HG03558 (cell line): ENCODE measurements around the gene MTOR.
"Not testable (repeated sequence)": the region's sequence is repeated elsewhere in the genome, so short reads cannot be mapped to it uniquely, and the experiment has no call there.

Source experiments
- ATAC-seq: cut with Tn5 transposase; IDR thresholded peaks from one replicate; pipeline ENCODE4 v1.9.1; 2021; ENCODE audit warnings: moderate number of reproducible peaks; ENCODE audit not compliant: unreplicated experiment; ENCODE audit errors: extremely low read depth

The MTOR gene

DNA sequence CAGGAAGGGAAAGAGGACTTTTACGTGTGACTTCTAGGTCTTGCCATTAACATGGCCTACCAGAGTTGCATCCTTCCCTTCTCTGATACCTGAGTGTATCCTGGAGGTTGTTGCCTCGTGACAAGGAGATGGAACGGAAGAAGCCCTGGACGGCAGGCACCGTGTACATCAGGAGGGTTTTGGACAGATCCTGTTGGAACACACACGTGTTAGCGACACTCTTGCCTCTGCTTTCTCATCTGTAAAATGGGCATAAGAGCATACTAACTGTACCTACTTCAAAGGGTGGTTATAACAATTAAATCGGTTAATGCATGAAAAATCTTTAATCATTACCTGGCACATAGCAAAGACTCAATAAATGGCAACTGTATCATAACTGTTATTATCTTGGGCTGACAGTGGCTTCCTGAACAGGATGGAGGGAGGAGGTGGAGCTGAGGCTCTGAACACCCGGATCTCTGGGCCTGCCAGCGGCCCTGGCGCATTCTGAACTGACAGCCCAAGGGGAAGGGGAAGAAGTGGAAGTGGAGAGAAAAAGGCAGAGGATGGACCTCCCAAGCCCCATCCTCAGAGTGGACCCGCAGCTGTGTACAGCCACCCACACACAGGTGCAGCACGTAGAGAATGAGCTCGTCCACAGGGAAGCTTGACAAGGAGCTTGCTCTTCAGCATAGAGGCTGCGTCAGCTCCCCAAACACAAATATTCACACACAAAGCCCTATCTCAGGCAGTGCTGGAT lies 132.5 kb downstream of the MTOR start:
- no peak for ATAC-seq

DNA sequence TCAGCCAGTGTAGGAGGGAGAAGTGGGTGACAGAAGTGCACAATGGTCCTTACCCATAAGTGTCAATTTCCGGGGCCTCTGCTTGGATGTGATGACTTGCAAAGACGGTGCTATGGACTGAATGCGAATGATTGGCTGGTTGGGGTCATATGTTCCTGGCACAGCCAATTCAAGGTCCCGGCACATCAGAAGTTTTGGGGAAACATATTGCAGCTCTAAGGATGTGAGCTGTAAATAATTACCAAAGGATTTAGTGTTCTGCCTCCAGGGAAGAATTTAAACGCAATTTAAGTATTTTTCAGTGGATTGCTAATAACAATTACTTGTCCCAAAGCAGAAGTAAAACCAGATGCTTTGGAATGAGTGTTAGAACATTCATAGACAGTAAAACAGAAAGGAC lies 135.8 kb downstream of the MTOR start:
- no peak for ATAC-seq

DNA sequence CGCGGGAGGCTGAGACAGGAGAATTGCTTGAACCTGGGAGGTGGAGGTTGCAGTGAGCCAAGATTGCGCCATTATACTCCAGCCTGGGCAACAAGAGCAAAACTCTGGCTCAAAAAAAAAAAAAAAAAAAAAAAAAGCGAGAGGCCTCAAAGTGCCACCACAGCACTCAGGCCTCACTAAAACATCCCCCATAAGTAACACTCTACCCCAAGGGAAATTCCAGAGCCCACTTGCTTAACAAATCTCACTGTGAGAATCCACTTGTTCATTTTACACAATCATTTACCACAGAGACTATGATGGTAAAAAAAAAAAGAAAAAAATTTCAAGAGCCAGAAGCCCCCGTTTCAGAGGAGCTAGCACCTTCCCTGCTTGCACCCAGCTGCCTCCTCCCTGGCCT lies 136.4 kb downstream of the MTOR start:
- ATAC-seq = no peak

DNA sequence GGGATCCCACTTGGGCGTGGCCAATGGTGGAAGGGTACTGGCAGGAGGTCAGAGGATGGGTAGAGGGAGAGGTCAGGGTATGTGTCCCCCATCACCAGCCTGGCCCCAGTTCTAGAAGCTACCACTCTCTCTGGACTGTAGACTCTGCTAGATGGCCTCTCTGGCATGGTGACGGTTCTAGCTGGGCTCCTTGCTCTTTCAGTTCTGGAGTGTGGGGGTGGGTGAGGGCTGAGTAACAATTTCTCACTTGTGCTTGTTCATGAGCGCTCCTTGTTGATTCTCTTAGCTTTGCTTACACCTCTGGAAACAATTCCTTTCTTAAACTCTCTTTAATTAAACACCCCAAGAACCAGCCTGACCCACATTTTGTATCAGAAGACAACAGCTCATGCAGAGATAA lies 137.4 kb downstream of the MTOR start:
- no peak for ATAC-seq

DNA sequence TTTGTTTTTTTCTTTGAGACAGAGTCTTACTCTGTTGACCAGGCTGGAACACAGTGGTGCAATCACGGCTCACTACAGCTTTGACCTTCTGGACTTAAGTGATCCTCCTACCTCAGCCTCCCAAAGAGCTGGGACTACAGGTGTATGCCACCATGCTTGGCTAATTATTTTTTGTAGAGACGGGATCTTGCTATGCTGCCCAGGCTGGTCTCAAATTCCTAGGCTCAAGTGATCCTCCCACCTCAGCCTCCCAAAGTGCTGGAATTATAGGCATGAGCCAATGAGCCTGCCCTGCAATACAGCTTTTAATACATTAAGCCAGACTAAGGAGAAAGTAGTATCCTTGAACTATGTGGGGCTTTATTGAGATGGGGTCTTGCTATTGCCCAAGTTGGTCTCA lies 146.0 kb downstream of the MTOR start:
- ATAC-seq = no peak

DNA sequence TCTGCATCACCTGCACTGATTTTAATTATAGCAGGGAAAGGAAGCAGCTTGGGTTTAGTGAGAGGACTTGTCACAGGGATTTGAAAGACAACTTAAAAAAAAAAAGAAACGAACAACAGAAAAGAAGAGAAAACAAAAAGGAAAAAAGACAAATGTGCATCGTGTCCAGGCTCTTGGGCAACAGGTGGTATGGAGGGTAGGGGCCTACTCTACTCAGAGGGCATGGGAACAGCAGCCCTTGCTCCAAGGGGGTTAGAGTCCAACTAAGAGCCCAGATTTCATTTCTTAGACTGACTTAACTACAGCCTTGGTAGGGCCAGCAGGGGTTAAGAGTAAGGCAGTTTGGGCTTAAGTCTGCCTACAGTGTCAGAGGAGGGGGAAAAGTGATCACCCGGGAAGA lies 147.4 kb downstream of the MTOR start:
- ATAC-seq = no peak

DNA sequence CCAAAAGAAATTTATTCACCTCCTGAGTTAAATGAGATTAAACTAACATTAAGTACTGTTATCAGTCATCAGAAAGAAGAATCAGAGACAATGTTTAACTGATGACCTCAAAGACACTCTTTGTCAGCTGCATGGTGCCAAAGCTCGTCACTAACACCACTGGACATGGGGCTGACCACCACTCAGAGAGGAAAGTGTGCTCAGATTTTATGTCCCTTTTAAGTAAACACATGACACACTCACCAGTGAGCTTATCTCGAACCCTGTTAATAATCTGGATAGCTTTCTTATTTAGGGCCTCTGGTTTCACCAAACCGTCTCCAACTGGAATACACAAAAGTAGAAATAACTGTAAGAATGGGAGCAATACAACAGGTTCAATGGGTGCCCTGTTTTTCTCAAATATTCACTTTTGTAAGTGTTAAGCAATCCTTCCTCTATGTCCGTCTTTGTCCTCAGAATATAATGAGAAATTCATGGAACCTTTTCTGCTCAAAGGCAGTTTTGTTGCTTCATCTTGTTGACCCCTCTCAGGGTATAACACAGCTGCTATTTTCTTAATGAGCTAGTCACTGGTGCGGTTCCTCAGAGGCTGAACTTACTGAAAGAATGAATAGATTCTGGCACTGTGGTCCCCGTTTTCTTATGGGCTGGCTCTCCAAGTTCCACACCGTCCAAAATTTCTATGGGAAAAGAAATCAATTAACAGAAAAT lies 153.1 kb downstream of the MTOR start:
- ATAC-seq = no peak

DNA sequence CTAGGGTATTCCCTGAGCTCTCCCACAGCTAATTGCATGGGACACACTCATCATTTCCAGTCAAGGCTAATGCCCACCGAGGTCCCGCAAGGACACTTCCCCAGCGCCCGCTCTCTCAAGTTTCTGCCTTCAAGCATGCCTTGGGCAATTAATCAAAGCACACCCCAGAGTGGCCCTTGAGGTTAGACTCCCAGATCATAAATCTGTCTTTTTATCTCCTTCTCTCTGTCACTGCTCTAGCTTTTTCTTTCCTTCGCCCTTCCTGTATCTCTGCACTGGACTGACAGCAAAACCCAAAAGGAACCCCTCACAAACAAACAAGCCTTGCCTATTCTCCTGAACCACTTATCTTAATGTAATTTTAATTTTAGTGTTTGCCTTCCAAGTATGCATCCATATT lies 154.8 kb downstream of the MTOR start:
- ATAC-seq = no peak

DNA sequence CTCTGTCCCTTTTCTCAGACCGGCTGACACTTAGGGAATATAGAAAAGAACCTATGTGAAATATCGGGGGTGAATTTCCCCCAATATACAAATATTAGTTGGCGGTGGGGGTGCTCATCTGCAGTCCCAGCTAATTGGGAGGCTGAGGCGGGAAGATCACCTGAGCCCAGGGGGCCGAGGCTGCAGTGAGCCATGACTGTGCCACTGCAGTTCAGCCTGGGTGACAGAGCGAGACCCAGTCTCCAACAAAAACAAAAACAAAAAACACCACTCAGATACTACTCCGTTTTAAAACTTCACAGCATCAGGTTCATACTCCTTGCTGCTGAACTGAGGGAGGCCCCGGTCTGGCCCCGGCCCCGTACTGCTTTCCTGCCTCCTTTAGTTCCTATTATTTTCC lies 156.8 kb downstream of the MTOR start:
- no peak for ATAC-seq

DNA sequence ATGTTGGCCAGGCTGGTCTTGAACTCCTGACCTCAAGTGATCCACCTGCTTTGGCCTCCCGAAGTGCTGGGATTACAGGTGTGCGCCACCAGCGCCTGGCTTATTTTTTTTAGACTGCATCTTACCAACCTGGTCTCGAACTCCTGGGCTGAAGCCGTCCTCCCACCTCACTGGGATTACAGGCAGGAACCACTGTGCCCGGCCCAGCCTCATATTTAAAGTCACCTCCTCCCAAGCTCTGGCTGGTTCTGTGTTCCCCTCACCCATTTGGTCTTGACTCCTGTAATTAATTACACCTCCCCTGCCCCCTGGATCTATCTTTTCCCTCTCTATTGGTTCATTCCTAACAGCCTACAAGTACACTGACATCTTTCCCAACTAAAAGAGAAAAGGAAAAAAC lies 161.0 kb downstream of the MTOR start:
- ATAC-seq = no peak

DNA sequence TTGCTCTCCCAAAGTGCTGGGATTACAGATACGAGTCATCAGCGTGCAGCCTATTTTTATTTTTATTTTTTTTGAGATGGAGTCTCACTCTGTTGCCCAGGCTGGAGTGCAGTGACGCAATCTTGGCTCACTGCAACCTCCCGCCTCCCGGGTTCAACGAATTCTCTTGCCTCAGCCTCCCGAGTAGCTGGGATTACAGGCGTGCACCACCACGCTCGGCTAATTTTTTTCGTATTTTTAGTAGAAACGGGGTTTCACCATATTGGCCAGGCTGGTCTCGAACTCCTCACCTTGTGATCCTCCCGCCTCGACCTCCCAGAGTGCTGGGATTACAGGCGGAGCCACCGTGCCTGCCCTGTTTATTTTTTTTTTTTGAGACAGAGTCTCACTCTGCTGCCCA lies 161.5 kb downstream of the MTOR start:
- not testable (repeated sequence) for ATAC-seq

DNA sequence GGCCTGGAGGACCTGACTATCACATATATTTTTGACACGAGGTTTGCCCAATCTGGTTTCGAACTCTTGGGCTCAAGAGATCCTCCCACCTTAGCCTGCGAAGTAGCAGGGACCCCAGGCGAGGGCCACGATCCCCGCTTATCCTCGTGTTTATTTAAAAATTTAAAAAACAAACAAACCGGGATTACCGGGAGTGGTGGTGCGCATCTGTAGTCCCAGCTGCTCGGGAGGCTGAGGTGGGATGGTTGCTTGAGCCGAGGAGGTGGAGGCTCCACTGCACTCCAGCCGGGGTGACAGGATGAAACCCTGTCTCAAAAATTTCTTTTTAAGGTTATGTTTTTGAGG lies 162.2 kb downstream of the MTOR start:
- no peak for ATAC-seq

DNA sequence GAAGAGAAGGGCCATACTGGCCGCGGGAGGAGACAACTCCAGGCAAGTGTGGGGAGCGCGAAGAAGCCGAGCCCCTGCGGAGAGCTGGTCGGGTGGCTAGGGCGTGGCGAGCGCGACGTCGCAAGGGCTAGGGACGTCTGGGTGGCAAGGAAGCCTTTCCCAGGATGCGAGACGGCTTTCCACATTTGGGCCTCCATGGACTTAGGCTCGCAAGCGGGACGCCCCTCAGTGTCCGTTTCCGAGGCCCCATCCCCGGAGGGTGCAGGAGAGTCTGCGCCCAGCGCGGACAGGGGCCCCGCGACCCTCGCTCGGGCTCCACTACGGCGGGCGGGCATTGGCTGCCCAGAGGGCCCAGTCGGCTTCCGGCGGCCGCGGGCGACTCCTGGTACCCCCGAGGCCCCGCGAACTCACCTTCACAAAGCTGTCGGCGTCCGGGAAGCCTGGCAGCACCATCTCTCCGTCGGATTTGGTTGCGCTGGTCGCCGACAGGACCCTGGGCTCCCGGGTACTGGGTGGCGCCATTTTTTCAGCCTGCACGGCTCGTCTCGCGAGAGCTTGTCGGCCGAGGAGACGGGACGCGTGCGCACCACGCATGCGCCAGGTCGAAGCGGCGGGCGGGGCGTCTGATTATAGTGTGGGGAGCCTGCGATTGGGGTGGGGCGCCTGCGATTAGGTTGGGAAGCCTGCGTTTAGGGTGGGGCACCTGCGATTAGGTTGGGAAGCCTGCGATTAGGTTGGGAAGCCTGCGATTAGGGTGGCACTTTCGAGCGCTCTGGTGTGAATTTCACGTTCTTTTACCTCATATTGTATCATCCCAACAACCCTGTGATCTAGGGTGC lies 162.8 kb downstream of the MTOR start, which contains the start of gene EXOSC10:
EXOSC10 (minus strand) TSS at position 560 of the 839 bp plus-strand sequence; CDS start at position 522, 38 bp downstream.
- no peak for ATAC-seq

DNA sequence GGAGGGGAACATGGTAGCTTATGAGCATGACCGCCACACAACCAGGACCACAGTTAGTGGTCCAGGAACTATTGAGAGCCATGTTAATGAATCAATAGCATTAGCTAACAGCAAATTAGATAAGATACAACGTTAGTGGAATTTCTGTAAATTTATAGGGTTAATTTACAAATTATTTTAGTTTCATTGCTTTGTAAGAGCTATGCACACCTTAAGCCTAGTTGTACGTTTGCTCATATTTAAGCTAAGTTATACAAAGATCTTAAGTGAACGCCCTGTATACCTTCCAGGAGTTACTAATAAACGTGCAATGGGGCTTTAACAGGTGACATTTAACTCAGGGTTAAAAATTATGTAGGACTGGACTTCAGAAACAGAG lies 163.4 kb downstream of the MTOR start:
- no peak for ATAC-seq

DNA sequence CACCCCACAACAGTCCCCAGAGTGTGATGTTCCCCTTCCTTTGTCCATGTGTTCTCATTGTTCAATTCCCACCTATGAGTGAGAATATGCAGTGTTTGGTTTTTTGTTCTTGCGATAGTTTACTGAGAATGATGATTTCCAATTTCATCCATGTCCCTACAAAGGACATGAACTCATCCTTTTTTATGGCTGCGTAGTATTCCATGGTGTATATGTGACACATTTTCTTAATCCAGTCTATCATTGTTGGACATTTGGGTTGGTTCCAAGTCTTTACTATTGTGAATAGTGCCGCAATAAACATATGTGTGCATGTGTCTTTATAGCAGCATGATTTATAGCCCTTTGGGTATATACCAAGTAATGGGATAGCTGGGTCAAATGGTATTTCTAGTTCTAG lies 178.6 kb downstream of the MTOR start:
- not testable (repeated sequence) for ATAC-seq

DNA sequence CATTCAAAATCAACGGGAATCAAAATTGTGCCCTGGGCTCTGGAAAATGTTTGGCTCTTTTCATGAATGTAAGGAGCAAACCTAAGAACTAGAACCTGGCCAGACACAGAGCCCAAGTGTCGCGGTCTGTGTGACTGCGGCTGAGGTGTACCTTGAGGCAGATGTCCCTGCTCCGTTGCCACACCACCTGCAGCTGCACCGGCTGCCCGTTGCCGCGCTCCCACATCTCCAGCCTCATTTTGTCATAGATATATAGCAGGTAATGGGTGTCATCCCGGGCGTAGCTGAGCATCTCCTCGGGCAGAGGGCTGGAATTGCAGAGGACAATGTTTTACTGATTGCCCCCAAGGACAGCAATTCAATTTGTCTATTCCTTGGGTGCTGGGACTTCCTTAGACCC lies 181.4 kb downstream of the MTOR start:
- no peak for ATAC-seq

DNA sequence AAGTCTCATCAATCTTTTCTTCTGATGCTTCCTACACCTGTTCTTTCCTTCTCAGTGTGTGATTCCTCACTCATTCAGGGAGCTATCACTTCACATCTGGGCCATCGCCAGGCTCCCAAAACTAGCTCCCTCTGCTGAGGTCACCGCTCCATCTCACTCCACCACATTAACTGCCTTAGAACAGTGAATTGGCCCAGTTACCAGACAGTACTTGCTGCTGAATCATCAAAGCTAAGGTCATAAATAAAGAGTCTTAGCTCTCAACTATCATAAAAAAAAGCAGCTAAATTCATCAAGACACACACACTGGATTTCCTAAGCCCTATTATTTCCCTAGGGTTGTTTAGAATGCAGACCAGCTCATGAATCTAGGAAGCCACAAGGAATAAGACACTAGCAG lies 183.7 kb downstream of the MTOR start:
- ATAC-seq = no peak

DNA sequence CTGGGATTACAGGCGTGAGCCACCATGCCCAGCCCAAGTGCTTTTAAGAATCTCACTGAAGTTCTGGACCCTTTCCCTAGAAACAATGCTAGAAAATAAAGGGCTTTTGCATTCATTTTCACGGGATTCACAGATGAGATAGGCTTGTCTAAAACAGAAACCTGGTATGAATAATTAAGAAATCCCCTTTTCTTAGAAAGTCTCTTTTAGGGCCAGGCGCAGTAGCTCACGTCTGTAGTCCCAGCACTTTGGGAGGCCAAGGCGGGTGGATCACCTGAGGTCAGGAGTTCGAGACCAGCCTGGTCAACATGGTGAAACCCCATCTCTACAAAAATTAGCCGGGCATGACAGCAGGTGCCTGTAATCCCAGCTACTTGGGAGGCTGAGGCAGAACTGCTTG lies 189.0 kb downstream of the MTOR start:
- ATAC-seq = not testable (repeated sequence)

DNA sequence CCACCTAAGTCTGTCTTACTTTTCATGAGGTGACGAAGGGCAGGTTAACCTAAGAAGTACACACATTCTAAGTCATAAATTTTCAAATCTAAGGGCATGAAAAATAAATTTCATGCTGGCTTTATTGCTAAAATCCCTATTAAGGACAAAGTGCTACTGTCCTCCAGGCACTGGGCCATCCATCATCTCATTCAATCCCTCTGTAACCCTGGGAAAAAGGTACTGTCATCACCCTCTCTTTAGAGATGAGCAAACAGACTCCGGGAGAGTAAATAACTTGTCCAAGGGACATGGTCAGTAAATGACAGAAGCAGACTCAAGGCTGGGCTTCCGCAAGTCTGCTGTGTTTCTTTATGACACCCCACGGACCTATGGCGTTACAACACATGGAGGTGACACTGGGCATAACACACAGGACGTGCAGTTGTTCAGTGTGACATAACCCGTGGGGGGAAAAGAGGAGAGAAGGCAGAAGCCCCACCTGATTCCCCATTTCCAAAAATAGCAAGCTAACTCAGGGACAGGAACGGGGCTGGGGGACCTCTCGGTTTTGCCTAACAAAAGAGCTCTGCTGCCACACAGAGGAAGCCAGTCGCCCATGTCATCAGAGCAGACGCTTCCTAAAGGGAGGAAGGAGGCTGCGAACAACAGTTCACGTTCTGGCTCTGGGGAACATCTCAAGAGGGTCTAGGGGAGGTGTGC lies 190.0 kb downstream of the MTOR start:
- ATAC-seq = no peak

DNA sequence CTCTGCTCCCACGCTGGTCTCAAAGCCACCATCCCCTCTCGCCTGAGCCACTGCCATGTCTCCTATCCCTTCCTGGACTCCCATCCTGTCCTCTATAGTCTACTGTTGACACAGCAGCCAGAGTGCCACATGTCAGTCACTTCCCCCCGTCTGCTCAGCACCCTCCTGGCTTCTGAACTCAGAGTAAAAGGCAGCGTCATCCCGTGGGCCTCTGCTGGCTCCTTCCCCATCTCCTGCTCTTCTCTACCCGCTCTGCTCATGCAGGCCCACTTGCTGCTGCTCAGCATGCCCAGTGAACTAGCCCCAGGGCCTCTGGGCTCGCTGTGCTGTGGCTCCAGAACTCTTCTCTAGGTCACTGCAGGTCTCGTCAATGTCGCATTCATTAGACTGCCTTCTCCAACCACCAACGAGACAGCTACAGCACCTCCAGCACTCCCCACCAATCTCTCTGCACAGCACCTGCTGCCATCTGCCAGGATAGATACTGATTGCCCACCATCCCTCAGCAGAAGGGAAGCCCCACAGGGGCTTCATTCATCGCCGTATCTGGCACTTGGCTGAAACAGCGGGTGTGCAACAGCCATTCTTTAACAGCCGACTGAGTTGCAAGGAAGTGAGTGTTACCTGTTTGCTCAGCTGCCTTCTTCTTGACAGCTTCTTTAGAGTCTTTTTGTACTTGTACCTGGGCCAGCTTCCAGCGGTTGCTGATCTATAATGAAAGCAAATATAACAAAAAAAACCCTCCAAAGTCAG lies 190.7 kb downstream of the MTOR start:
- no peak for ATAC-seq
